Measurements from ENCODE around the gene NFATC3.

NFATC3 gene

GRCh38 chr16:68085259-68086071, at the start of gene NFATC3:
TSS of gene NFATC3 (plus strand) at chr16:68085370. CDS start at chr16:68085682, 312 bp downstream.
- DNase-seq, result no peak

- DNase-seq, result no peak
These were observed 47.2 kb upstream of the NFATC3 start for GRCh38 chr16:68037841-68038597.

- peak; percentile 6 for DNase-seq
These were observed 44.5 kb upstream of the NFATC3 start for GRCh38 chr16:68040506-68041288.

- DNase-seq, result no peak
These were observed 43.4 kb upstream of the NFATC3 start for GRCh38 chr16:68041783-68042182.

- peak; percentile 88 for DNase-seq
These were observed 39.1 kb upstream of the NFATC3 start for GRCh38 chr16:68046106-68046505.

- DNase-seq, result no peak
These were observed 37.2 kb upstream of the NFATC3 start for GRCh38 chr16:68047987-68048386.

GRCh38 chr16:68049449-68049848, 35.7 kb upstream of the NFATC3 start:
- no peak for DNase-seq

GRCh38 chr16:68055395-68055794, 29.8 kb upstream of the NFATC3 start:
- no peak for DNase-seq

GRCh38 chr16:68059804-68060203, 25.4 kb upstream of the NFATC3 start:
- no peak for DNase-seq

- no peak for DNase-seq
These were observed 23.8 kb upstream of the NFATC3 start for GRCh38 chr16:68061396-68061795.

- no peak for DNase-seq
These were observed 22.2 kb upstream of the NFATC3 start for GRCh38 chr16:68062910-68063393.

- peak; percentile 52 for DNase-seq
These were observed 20.3 kb upstream of the NFATC3 start for GRCh38 chr16:68064791-68065365.

- DNase-seq, result no peak
These were observed 19.4 kb upstream of the NFATC3 start for GRCh38 chr16:68065716-68066305.

GRCh38 chr16:68066763-68067162, 18.4 kb upstream of the NFATC3 start:
- no peak for DNase-seq

- no peak for DNase-seq
These were observed 16.2 kb upstream of the NFATC3 start for GRCh38 chr16:68068926-68069325.

- DNase-seq, result peak; percentile 28
These were observed 15.5 kb upstream of the NFATC3 start for GRCh38 chr16:68069511-68070248.

GRCh38 chr16:68070249-68070730, 14.9 kb upstream of the NFATC3 start:
- no peak for DNase-seq

- DNase-seq, result no peak
These were observed 14.2 kb upstream of the NFATC3 start for GRCh38 chr16:68070806-68071517.

GRCh38 chr16:68071518-68071901, 13.7 kb upstream of the NFATC3 start:
- no peak for DNase-seq

GRCh38 chr16:68072038-68072695, 13.0 kb upstream of the NFATC3 start:
- no peak for DNase-seq

Data from NCI-H1694 (cell line).